Fibroblast of skin of right biceps (primary cell): ENCODE results near the gene FOLR3.
"Not testable (repeated sequence)": the region's sequence is repeated elsewhere in the genome, so short reads cannot be mapped to it uniquely, and the experiment has no call there.

Experiments used
- DNase-seq: peaks from one replicate; pipeline ENCODE4 v3.0.0-alpha.2; 2013

Gene FOLR3

DNA sequence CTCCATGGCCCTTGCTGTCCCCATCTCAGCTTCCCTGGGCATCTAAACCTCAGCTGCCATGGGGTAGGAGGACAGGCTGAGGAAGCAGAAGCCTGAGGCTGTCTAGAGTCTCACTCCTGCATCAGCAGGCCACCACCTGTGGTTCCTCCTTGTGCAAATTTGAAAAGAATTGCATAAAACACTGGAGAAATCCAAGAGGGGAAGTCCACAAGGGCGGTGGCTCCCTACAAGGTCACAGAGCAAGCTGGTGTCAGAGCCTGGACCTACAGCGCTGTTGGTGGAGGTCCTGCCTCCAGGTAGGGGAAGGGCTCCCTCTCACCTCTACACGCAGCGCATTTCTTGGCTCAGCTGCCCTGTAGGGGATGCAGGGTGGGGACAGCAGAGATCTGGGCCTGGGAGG lies at the start of gene FOLR3:
TSS of gene FOLR3 (plus strand) at position 253 of the 400 bp plus-strand sequence. CDS start 228 bp downstream, outside the sequence.
- not testable (repeated sequence) for DNase-seq

DNA sequence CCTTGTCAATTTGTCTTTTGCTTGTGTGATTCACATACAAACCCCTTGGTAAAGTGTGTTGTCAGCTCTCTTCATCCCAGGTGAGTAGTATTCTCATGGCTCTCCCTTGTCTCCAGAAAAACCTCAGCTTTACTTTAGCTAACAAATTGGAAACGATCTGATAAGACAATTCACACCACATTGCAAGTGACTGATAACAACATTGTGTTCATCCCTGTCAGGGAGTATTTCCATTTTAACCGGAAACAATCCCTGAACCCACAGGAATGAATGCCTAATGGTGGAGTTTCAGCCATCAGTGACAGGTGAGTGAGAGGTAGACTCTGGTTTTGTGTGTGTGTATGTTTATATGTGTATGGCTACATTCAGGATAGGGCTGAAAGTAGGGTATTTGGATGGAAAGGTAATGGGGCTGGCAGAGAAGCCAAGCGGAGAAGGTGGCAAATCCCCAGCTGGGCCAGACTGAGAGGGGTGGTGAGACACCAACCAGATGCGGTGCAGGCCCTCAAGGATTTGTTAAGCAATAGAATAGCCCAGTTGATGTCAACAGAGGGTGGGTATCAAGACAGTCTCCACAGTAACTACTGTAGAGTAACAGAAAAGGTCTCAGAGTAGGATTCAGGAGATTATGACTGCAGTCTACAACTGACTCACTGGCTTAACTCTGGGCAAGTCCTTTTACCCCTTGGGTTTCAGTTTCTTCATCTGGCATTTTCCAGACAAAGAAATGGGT lies 47.3 kb upstream of the FOLR3 start:
- no peak for DNase-seq

DNA sequence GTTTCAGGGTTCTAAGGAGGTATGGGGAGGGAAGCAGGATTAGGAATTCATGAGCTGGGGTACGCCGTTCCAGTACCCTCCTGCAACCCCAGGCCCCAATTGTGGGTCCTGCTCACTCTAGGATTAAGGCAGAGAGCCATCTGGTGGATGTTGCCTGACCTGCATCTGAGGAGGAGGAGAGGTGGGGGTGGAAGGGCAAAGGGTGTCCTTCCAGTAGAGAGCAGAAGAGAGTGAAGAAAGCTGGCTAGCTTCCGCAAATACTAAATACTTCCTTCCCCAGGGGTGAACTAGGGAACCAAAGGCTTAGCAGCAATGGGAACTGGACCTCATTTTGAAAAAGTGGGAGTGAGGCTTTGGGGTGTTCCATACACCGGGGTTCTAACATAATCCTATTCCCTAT lies 44.2 kb upstream of the FOLR3 start:
- DNase-seq = peak; percentile 61

DNA sequence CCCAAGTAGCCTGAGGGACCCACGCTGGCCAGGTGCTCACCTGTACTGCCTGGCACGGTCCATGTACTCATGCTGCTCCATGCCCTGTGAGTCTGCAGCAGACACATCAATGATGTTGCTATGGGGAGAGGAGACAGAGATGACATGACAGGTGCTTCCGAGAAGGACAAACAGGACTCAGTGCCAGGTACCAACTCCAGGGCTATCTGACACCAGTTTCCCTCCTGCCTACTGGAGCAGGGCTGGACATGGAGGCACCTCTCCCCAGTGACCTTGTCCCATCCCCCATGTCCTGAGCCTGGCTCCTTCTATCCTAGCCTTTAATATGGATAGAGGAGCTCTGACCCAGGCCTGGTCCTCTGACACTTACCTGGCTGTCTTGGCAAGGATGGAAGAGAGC lies 36.8 kb upstream of the FOLR3 start:
- no peak for DNase-seq

DNA sequence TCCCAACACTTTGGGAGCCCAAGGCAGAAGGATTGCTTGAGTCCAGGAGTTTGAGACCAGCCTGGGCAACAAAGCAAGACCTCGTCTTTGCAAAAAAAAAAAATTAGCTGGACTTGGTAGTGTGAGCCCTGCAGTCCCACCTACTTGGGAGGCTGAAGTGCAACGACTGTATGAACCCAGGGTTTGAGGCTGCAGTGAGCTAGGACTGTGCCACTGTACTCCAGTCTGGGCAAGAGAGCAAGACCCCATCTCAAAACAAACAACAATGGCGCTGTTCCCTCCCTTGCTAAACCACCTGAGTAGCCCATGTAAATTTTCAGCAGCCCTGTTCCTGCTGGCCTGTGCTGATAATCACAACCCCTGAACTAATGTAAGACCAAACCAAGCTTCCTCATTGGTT lies 35.5 kb upstream of the FOLR3 start:
- DNase-seq = no peak

DNA sequence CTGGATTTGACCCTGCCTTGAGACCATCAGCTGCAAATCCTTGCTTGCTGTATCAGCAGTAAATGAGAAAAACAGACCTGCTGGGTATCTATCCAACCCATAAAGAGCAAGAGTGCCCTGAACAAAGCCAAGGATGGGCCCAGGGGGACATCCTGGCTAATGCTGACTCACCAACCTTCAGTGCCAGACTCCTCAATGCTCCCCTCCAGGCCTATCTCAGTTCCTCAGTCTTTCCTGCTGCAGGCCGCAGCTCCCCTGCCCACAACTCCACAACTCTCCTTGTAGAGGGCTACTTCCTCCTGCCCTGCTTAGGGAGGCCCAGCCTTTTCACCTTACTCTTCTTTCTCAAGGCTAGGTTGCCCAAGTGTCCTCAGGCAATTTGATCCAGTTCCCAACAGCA lies 35.1 kb upstream of the FOLR3 start:
- DNase-seq = no peak

DNA sequence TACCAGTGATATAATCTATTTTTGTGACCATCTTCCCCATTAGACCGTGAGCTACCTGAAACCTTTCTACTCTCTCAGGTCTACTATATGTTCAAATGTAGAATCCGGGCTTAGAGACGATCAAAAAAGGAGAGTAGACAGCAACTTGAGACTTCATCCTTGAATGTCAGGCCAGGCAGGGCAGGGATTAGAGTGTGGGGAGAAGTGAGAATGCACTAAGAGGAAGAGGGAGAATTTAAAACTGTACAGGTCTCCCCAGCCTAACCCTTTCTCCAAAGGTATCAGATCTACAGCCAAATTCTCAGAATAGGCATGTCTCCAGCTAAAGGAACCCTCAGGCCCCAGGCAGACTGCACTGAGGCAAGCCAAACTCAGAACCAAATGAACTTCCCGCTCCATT lies 33.4 kb upstream of the FOLR3 start:
- DNase-seq = no peak

DNA sequence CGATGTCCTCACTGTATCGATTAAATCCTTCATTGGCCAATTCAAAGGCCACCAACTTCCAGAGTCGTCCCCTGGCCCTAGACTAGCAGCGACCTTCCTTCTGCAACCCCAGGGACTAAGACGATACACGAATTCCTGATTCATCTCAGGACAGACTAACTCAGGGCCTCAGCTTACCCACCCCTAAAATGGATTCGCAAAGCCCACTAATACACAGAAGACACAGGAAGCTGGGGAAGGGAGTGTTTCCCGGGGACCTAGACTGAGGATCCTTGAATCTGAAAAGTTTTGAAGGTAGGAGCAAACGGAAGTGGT lies 32.9 kb upstream of the FOLR3 start:
- no peak for DNase-seq

DNA sequence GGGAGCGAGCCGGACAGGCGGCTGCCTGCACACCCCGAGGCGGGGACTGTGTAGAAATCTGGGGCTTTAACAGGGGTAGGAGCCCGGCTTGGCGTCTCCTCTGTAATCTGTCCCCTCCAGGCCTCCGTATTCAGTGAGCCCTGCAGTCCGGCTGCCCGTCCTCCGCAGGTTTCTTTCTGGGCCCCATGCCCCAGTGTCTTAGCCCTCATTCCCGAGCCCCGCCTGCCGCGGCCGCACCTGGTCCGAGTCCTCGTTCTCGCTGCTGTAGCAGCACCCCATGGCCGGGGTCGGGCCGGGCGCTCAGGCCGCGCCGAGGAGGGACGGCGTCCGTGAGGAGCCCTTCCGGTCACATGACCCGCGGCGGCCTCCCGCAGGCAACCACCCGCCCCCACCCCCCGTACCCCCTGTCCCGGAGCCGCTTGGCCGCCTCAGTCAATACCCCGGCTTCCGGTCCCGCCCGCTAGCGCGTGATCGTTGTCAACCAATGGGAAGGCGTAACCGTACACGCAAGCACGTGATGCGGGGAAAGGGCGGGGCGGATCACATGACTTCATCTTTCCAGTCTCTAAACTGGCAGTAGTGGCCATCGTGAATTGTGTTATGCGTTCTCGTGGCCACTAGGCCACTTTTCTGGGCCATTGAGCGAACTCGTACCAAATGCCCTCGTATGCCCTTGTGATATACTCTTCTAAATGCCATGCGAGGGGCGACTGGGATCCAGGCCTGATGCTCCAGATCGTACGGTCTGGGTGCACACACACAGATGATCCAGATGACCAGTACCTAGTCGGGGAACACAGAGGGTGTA lies 32.4 kb upstream of the FOLR3 start, which contains the start of gene LAMTOR1:
TSS of gene LAMTOR1 (minus strand) at position 352 of the 808 bp plus-strand sequence. CDS start at position 279, 73 bp downstream.
- peak; percentile 99 for DNase-seq

DNA sequence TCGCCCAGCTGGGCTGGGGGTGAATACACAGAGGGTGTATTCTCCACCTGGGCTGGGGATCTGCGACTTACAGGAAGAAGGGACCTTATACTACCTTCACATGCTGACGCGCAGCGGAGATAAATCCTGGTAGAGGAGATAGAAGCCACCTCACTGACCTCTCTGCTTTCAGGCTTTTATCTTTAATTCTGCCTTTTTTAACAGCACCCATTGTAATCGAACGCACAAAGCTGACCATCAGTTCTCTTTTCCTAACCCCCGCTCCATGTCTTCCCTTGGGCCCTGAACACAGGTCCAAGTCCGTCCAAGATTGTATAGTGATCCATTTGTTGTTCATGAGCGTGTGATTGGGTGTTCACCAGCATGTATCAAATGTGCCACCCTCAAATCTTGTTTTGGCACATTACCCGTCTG lies 31.8 kb upstream of the FOLR3 start:
- no peak for DNase-seq

DNA sequence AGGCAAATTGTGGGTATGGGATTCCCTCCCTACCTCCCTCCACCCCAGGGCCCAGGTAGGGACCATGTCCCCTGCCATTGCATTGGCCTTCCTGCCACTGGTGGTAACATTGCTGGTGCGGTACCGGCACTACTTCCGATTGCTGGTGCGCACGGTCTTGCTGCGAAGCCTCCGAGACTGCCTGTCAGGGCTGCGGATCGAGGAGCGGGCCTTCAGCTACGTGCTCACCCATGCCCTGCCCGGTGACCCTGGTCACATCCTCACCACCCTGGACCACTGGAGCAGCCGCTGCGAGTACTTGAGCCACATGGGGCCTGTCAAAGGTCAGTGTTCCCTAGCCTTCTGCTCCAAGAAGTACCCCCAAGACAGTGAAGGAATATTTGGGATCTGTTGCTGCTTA lies 29.6 kb upstream of the FOLR3 start, which contains the start of gene TOMT:
TSS of gene TOMT (plus strand) at position 37 of the 400 bp plus-strand sequence. CDS start at position 65, 28 bp downstream.
- DNase-seq = no peak

DNA sequence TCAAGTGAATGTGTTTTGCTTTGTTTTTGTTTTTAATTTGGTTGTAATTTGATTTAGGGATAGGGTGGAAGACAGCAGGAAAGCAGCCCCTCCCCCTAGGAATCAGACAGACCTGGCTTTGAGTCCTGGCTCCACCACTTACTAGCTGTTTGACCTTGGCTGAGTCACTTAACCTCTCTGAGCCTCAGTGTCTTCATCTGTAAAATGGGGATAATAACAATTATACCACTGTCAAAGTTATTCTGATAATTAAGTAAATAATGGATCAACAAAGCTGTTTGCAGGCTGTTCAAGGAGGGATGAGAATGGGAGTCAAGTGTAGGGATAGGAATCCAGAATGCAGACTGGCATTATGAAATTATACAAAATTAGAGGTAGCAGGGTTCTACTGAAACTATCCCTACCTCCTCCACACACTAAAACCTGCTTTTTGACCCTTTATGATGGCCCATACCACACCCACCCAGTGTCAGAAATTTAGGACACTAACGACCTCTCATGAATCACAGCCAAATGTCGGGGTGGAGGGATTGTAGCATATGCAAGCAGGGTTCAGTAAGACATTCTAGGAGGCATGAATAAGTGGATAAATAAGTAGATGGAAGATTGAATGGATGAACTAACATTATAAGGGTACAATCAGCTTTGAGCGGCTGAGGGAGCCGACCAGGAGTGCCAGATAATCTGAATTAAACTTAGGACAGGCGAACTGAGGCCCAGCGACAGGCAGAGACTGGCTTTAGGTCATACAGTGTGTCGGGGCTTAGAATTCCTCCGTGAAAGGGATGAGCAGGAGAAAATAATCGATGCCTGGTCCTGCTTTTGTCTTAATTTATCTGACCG lies 24.0 kb upstream of the FOLR3 start:
- peak; percentile 13 for DNase-seq

DNA sequence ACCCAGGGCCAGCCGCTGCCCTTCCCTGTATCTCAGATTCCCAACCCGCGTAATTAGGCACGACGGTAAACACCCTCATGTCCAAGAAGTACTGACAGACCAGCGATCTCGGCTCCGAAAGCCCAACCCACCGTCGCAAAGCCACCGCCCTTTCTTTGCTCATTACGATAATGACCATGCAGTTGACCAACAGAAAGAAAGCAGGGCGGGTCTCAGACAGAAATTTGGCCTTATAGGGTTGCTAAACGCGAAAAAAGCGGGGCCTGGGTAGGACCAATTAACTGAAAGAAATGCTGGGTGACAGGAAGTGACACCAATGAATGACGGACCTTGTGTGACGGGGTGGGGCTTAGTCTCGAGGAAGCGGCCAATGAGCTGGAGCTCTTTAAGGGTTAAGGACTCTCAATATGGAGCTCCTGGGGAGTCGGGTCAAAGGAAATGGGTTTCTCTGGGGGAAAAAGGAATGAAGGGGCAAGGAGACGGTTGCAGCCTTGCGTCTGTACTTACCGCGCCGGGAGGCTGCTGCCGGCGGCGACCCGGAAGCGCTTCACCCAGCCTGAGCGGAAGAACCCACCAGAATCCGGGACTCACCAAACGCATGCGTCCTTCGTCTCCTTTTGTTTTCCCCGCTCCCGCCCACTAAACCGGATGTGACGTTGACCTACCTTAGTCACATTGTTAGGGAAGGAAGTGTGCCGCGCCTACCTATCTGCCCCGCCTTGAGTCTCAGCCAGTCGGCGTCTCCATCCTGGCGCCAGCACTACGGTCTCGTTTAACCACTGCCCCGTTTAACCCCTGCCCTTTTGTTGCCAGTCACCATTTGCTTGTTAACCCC lies 23.2 kb upstream of the FOLR3 start, which contains the start of gene ANAPC15:
TSS of gene ANAPC15 (minus strand) at position 553 of the 835 bp plus-strand sequence. CDS start 1,419 bp downstream, outside the sequence.
- peak; percentile 100 for DNase-seq

DNA sequence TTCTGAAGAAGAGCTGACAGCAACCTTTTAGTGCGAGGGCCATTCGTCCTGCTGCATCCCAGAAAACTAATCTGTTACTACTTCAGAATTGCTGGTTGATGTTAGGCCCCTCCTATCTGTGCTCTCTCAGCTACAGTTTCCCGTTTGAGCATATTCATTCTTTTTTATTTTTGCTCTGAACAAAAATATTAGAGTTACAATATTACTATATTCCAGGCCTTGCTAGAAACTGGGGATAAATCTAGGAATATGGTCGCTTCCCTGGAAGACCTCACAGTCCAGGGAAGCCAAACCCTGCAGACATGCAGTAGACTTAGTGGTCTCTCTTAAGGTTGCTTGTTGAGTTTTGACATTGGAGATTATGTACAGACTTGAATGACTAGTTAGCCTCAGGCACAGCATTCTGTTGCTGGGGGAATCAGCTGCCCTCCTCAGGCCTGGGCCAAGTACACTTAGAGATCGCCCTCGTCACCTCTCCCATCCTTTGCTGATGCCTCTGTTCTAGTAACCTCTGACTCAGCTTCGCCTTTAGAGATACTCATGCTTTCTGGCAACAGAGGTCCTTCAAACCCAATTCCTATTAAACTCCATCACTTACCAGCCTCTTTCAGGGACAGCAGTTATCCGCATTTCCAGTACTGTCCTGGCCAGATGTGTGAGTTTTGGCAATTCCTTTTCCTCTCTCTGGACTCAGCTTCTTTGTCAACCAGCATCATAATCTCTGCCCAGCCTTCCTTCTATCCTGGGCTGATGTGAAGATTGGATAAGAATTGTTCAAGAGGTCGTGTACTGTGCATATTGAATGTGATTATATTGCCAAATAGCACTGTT lies 22.3 kb upstream of the FOLR3 start:
- DNase-seq = peak; percentile 18

DNA sequence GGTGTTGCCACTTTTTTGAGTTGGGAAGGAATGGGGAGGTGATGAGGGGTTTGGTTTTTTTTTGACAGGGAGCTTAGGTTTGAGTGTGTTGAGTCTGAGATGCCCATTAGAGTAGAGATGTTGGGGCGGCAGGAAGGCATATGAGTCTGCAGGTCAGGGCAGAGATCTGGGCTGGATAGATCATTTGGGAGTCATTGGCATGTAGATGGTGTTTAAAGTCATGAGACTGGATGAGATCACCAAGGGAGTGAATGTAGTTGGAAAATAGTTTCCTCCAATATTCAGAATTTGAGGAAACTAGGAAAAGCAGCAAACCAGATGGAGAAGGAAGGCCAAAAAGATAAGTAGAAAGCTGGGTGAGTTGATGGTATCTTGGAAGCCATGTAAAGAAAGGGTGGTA lies 21.0 kb upstream of the FOLR3 start:
- no peak for DNase-seq

DNA sequence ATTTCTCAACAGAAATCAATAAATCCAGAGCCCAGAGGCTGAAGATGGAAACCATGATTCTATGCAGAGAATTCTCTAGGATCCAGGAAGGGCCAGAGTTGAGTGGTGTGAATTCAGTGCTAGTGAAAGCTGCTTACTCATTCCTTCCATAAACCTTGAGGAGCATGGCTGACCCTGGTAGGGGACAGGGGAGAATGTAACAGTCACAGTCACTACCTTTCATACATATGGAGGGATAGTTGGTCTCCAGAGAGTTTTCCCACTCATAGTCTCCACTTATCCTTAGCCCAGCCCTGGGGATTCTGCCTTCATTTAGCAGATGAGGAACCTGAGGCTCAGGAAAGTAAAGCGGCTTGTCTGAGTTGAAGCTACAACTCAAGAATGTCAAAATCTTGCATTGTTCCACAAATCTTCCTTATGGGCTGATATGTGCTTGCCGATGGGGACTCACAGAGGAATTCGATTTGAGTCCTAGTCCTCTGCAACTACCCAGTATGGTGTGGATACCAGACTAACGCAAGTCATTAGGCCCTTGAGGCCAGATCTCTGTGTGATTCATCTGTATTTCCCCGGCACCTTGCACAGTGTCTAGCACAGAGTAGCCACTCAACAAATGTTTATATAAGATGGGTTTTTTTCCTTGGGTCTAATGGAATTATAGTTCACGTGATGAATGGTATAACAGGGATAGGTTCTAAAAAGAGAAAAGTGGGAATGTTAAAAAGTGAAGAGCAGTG lies 19.3 kb upstream of the FOLR3 start:
- DNase-seq = no peak

DNA sequence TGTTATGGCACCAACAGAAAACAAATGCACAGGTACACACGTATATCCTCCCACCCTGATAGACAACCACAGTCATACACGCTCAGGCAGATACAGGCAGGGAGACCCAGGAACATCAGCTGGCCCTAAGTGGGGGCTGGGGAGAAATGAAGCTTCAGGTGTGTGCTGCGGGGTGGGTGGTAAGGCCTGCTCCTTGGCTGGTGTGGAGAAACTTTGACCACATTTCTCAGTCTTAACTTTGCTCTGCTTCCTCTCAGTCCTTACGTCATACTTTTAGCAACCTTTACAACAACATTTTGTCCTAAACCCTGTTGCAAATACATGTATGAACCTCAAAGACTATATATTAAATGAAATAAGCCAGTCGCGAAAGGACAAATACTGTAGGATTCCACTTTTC lies 16.3 kb upstream of the FOLR3 start:
- DNase-seq = no peak

DNA sequence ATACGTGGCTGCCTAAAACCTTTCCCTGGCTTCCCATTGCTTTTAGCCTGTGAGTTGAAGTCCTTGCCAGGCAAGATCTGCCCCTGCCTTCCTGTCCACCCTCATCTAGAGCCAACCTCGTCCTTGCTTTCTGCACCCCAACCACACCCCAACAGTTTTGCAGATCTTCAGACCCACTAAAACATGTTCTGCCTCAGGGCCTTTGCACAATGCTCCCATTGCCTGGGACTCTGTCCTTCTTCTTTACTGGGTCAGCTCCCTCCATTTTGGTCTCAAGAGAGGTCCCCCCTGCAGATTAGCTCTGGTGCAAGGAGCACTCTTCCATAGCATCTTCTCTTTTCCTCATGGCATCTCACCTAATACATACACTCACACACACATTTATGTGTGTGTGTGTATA lies 14.6 kb upstream of the FOLR3 start:
- DNase-seq = no peak

DNA sequence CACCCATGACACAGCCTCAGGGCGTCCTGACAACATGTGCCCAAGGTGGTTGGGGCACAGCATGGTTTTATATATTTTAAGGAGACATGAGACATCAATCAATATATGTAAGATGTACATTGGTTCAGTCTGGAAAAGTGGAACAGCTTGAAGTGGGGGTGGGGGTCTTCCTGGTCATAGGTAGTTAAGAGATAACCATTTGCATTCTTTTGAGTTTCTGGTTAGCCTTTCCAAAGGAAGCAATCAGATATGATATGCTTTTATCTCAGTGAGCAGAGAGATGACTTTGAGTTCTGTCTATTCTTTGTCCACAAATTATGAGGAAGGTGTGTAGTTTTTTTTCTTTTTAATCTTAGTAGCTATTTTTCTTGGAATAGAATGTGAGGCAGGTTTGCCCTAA lies 12.9 kb upstream of the FOLR3 start:
- no peak for DNase-seq

DNA sequence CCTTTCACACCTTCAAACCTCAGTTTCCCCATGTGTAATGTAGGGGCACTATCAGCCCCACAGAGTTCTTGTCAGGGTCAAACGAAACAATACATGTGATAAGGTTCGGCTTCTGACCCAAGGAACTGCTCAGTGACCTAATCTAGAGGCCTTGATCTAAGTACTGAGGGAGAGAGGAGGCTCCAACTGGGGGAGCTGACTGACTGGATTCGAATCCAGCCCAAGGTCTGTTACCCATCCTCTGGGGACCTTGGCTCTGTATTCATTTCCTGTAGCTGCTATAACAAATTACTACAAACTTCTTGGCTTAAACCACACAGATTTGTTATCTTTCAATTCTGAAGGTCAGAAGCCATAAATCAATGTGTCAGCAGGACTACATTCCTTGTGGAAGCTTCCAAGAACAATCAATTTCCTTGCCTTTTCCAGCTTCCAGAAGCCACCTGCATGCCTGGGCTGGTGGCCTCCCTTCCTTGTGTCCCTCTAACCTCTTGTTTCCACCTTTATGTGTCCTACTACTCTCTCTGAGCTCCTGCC lies 12.3 kb upstream of the FOLR3 start:
- no peak for DNase-seq
